GM10248 (cell line): ENCODE data around the gene RPP38.
A peak's percentile ranks its signal among the peaks of the same experiment; 100 is the strongest.

Source experiments
- CTCF ChIA-PET: fragments of 300-600 bp; sonication (Branson Sonifier 250); formaldehyde crosslinking; extraction: SDS; loops from one replicate; lab custom pipeline; 2021; ENCODE audit warnings: antibody characterized with exemption; lab: Yijun Ruan, JAX
- POLR2A ChIA-PET: fragments of 350-650 bp; sonication (Branson Sonifier 250); formaldehyde crosslinking; extraction: SDS; loops from one replicate; lab custom pipeline; 2020; ENCODE audit warnings: antibody characterized with exemption; lab: Yijun Ruan, JAX
- DNase-seq: peaks from one replicate; pipeline ENCODE4 v3.0.0; 2012; ENCODE audit errors: extremely low spot score
- TF ChIP-seq, protein P1 (sequence below): IDR thresholded peaks from 2 replicates; pipeline ENCODE4 v1.5.1; 2012; ENCODE audit warnings: mild to moderate bottlenecking, low read depth; ENCODE audit errors: extremely low read depth, missing control alignments, control extremely low read depth

The RPP38 gene

DNA sequence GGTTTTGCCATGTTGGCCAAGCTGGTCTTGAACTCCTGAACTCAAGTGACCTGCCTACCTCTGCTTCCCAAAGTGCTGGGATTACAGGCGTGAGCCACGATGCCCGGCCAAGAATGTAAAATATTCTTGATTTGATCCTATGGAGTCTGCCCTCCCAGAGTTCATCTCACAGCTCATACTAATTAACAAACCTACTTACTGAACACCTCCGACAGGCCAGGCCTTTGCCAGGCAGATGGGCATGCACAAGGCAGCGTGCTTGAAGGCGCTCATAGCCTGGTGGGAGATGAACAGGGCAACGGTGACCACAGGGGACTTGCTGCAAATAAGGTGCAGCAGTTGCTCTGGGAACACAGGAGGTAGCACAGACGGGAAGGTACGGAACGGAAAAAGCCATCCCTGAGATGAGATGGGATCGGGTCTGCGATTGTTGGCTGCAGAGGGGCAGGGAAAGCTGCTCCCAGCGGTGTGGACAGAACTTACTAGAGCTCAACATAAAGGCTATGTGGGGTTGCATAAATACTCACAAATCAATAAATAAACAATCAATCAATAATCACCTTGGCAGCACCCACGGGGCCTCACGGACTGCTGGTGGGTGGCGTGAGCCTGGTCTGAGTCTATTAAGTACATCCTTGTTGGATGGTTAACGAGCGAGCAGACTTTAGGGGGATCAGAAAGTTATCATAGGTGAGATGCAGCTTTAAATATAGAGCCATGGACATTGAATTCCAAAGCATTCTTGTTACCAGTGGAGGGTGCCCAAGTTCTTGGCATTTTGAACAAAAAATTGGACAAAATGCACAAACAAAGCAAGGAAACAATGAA is 13.3 kb upstream of the RPP38 start:
- ChIA-PET CTCF (interaction anchor here (1.9 kb wide), 1 partner anchor 22 kb away, joined by 5 read pairs; no protein-coding TSS in a partner anchor), POLR2A (no interaction called here)
- no peak for DNase-seq
- TF ChIP-seq, protein P1, sequence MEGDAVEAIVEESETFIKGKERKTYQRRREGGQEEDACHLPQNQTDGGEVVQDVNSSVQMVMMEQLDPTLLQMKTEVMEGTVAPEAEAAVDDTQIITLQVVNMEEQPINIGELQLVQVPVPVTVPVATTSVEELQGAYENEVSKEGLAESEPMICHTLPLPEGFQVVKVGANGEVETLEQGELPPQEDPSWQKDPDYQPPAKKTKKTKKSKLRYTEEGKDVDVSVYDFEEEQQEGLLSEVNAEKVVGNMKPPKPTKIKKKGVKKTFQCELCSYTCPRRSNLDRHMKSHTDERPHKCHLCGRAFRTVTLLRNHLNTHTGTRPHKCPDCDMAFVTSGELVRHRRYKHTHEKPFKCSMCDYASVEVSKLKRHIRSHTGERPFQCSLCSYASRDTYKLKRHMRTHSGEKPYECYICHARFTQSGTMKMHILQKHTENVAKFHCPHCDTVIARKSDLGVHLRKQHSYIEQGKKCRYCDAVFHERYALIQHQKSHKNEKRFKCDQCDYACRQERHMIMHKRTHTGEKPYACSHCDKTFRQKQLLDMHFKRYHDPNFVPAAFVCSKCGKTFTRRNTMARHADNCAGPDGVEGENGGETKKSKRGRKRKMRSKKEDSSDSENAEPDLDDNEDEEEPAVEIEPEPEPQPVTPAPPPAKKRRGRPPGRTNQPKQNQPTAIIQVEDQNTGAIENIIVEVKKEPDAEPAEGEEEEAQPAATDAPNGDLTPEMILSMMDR, result no peak

DNA sequence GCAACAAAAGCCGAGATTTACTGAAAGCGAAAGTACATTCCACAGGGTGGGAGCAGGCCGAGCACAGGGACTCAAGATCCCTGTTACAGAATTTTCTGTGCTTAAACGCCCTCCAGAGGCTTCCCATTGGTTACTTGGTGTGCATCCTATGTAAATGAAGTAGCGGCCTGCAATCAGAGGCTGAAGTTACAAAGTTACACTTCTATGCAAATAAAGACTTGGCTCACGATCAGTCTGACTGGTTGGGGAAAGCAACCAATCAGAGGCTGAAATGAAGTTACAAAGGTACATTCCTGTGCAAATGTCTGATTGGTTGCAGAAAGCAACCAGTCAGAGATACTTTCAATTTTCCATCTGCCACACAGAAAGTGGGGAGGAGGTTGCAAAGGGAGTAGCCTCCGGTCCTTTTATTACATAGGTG is 12.6 kb upstream of the RPP38 start:
- POLR2A ChIA-PET, result no interaction called here
- no peak for DNase-seq
- CTCF ChIA-PET, result no interaction called here
- TF ChIP-seq, protein P1, result no peak

DNA sequence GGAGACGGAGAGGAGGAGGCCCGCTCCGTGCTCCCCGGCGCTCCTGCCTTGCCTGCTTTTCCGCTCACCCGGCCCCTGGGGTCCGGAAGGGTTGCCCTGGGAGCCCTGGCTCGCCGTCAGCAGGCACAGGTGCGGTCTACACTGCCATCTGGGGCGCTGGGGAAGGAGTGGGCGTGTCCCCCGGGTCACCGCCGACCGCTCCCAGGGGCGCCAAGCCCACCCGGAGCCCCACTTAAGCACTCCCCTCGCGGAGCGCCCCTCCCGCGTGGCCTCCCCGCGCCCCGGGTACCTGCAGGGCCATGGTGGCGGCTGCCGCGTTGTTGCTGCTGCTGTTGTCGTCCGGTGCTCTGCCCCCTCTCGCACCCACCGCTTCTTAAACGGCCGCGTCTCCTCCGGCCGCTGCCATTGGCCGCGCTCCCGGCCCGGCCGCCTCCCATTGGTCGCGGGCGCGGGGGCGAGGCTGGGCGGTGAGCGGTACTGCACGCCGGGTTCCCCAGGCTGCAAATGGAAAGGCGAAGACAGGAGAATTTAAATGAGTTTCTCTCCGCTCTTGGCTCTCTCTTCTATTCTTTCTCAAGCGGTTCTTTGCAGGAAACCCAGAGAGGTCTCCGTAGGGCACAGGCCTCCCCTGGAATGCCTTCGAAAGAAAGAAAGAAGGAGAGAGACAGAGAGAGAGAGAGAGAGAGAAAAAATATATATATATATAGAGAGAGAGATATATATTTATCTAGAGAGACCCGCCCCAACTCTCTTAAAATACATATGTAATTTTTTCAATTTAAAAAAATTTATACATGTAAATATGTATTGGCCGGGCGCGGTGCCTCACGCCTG is 8.5 kb upstream of the RPP38 start, which contains the start of gene ACBD7:
TSS of gene ACBD7 (minus strand) at position 349 of the 834 bp plus-strand sequence. CDS start at position 301, 48 bp downstream.
- DNase-seq, result peak; percentile 91
- TF ChIP-seq, protein P1, result no peak
- POLR2A ChIA-PET, result no interaction called here
- CTCF ChIA-PET, result no interaction called here

DNA sequence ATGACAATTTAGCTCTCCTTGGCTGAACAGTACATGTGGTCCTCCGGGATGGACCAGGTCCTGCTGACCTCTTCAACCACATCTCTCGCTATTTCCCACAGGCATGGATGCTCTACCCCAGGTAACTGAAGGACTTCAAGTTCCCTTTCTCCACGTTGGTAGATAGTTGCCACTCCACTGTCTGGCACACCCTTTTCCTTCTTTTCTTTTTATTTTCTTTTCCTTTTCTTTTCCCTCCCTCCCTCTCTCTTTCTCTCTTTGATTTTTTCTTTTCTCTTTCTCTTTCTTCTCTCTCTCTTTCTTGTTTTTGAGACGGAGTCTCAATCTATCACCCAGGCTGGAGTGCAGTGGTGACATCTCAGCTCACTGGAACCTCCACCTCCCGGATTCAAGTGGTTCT is 5.7 kb upstream of the RPP38 start:
- no peak for DNase-seq
- ChIA-PET POLR2A (no interaction called here), CTCF (interaction anchor here (1.9 kb wide), 1 partner anchor 15 kb away, joined by 8 read pairs; no protein-coding TSS in a partner anchor)
- TF ChIP-seq, protein P1, result no peak

DNA sequence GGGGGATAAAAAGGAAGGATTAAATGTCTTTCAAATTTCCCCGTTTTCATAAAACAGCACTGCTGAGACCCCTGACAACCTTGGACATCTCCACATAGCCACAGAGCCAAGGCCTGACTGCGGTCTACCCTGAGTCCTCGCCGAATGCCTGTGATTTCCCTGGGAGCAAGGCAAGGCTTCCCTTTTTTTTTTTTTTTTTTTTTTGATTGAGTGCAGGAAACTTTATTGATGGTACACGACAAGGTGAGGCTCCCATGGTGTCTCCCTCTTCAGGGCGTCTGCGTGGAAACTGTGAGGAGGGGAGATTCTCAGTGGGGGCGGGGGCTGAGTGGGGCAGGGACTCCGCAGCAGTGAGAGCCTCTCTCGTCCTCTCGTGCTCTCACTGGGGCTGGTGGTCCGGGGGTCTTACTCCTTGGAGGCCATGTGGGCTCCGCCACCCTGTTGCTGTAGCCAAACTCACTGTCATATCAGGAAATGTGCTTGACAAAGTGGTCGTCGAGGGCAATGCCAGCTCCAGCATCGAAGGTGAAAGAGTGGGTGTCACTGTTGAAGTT is 4.2 kb upstream of the RPP38 start:
- POLR2A ChIA-PET, result no interaction called here
- CTCF ChIA-PET, result no interaction called here

More for the DNA sequence above, 4.2 kb upstream of the RPP38 start:
- no peak for DNase-seq
- TF ChIP-seq, protein P1, result no peak
